GM21723 (cell line): ENCODE measurements around the gene SEC16A.

Experiments
- ATAC-seq: cut with Tn5 transposase; IDR thresholded peaks from one replicate; pipeline ENCODE4 v1.9.1; 2021; ENCODE audit warnings: mild to moderate bottlenecking, moderate library complexity; ENCODE audit not compliant: unreplicated experiment

SEC16A gene

DNA sequence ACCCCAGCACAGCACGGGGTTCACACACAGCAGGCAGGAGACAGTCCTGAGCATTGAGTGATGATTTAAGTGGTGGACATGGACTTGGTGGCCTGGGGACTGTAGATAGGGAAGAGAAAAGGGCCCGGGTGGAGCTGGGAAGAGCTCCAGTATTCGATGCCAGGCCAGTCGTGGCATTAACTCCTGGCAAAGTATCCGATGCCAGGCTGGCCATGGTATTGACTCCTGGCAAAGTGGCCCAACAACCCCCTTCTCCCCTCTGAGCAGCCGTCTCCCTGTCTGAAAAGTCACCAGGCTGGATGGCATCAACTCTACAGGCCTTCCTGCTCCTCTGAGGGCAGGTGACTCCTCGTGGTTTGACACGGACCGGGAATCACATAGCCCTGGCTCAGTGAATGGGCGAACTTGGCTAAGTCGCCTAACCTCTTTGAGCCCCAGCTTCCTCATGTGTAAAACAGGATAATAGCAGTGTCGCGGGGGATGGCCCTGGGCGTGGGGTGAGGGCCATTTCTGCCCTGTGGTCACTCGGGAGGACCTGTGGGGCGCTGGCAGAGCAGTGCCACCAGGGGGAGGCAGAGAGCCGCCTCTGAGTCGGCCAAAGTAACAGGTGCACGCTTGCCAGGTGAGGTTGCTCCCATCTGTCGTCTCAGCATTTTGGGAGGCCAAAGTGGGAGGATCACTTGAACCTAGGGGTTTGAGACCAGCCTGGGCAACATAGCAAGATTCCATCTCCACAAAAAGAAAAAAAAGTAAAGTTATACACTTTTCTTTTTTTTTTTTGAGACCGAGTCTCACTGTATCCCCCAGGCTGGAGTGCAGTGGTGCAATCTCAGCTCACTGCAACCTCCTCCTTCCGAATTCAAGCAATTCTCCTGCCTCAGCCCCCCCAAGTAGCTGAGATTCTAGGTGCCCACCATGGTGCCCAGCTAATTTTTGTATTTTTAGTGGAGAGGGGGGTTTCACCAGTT is 5.7 kb upstream of the SEC16A start:
- ATAC-seq, result no peak

DNA sequence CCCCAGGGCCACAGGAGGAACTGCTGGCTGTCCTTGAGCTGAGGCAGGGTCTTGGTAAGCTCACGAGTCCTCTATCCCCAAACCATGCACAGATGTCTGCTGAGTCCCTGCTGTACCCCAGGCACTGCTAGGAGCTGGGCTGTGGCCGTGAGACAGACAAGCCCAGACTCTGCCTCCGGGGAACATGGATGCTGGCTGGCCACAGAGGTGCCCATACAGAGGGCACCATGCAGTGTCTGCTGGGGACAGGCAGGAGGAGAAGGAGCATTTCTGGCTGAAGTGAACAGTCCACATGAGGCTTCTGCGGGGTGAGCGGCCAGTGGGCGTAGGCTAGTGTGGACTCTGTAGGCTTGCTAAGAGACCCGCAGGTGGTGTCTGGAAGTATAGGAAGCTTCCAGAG is 4.8 kb upstream of the SEC16A start:
- no peak for ATAC-seq

DNA sequence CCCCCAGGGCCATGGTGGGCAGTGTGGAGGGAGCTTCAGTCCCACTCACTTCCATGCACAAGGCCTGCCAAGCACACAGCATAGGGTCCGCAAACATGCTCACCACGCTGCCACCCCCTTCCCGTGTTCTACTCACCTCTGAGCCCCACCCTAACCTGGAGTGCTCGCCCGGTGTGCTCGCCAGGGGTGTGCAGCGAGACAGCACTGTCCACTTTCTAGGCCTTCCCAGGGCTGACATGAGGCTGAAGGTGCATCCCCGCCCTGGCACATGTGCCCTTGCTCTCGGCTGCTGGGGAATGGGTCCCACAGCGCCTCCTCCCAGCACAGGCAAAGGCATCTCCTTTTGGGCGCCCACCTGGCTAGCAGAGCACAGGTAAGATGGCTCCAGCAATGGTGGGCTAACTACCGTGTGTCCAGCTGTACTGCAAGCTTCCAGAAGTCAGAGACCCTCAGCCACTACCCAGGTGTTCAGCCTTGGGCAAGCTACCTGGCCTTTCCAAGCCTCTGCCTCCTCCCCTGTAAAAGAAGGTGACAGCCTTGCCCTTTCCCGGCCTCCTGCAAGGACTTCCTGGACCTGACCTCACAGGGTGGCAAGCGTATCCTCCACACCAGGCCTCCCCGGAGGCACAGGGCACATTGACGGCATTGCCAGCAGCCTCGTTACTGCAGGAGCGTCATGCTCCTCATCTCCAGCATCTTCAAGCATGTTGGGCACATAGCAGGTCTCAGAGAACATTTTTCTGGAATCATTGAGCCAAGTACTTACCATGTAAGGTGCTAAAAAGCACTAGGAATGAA is 4.2 kb upstream of the SEC16A start:
- ATAC-seq, result no peak

DNA sequence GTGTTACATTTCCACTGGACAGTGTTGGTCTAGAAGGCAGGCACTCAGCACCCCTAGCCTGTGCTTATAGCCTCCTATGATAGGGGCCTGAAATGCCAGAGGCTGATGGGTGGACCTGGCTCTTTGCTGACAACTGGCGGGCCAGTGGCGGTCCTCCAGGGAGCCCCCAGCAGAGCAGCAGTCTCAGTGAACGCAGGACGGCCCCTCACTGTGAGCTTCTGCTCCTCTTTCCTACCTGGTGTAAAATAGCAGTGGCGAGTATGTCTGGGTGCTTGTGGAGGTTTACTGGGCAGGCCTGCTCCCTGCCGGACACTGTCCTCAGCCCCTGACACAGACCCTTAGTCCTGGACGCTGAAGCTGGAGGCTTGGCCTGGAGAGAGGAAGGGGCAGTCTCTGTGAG is 3.3 kb upstream of the SEC16A start:
- ATAC-seq, result no peak

DNA sequence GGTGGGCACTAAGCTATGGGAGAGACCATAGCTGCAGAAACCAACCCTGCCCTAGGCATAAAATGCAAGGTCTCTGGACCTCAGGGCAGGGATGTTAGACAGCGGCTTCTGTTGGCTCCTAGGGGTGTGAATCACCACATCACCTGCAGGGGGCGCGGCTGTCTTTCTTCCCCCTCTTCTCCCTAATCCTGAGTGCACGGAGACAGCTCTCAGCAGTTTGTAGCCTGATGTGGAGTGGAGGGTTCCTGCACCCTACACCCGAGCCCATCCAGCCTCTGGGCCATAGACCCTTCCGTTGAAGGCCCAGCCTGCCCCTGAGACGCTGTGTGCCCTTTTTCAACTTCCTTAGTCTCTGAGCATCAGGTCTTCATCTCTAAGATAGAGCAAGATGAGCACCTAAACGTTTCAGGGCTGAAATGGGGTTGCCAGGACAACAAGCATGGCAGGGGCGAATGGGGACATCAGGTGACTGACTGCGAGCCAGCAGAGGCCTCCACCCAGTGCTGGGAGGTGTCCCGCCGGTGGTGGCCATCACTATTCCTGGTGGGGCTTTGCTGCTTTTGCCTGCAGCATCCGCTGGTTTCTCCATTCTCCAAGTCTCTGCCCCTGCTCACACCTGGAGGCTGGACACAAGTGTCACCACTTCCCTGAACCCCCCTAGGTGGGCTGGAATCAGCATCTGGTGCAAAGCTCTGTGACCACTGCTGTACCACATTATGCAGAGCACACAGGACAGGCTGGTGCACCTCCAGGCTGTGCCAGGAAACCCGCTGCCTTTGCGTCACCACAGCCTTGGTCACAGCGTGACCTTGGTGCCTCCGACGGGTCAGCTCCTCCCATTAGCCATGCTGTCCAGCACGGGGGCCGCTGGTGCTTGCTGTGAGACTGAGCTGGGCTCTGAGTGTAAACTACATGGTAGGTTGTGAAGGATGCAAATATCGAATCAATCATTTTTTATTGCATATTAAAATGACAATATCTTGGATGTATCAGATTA is 2.5 kb upstream of the SEC16A start:
- ATAC-seq, result no peak

DNA sequence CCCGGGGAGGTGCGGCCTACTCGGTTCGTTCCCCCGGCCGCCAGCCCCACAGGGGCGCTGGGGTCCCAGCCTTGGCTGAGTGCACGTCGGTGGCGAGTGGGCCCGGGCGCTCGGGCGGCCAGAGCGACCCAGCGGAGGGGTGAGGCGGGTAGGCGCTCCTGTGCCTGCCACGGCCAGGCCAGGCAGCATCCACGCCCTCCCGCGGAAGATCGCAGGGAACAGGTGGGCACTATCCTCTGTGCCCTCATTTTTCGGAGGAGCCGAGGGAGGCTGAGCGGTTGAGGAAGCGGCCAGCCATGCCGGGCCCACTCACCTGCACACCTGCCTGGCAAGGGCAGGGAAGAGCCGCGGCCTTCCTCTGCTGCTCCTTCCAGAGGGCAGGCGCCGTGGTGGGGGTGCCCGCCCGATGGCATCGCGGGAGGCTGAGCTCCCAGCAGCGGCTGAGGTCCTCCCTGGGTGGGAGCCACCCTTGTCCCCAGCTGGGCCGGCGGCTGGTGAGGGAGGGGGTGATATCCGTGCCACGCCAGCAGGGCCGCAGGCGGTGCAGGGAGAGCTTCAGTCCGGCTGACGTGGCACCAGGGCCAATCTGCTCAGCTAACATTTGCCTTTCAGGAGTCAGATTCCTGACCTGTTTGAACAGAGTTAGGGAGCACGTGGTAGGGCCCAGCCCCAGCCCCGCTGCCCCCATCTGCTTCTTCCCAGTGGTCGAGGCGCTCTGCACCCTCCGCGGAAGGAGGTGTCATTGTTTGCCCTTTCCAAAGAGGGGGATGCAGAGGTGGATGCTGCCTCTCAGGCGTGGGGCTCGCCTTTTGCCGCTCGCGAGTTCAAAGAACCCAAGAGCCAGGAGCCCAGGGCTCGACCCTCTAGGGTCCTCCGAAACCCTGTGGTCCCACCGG is 1.6 kb upstream of the SEC16A start:
- no peak for ATAC-seq

DNA sequence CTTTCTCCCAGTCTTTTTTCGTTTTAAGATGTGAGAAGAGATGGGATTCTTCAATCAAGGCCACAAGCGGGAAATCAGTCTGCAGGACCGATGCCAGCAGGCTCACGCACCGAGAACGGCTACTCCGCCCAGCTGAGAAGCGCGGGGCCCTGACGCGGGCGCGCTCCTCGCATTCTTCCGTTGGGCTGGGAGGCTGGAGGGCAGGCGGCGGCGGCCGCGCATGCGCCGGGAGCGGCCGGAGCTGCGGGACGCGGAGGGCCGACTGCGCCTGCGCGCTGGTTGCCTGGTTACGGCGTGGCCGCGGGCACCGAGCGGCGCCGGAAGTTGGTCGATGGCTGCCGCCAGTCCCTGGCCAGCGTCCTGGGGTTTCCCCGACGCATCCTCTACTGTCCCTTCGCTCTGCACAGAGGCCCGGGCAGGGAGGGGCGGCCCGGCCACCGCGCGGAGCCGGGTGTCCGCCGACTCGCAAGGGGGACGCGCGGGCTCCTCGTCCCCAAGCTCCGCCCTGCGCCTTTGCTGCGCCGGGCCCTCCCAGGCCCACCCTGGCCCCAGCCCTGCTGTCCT is 831 bp upstream of the SEC16A start:
- peak; percentile 54 for ATAC-seq

DNA sequence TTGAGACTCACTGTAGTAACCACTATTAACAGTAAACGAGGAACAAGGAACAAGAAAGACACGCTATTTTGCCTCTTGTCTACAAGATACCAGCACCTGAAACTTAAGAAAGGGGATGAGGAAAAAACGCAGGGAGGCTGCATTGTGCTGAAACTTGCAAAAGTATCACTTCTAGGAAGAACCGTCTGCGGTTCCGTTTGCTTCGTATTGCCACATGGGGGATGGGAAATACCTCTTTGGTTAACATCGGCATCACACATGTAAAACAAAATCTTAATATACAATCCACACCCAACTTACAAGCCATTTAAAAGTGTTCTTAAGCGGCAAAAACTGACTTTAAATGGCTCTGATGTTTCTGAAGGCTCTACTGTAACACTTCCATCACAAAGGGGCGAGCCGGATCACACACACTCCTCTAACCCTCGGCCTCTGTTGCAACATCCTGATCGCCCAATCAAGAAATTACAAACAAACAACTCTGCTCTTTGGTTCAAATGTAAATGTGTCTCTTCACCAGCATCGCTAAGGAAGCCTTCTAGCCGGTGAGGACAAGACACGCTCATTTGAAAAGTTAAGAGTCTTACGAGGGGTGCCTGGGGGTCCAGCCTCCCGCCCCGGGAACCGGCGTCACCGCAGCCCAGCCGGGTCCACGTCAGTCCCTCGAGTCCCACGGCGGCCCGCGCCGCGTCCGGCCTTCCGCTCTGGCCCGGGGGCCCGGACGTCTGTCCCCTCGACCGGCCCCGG is 621 bp downstream of the SEC16A start:
- ATAC-seq, result peak; percentile 8

DNA sequence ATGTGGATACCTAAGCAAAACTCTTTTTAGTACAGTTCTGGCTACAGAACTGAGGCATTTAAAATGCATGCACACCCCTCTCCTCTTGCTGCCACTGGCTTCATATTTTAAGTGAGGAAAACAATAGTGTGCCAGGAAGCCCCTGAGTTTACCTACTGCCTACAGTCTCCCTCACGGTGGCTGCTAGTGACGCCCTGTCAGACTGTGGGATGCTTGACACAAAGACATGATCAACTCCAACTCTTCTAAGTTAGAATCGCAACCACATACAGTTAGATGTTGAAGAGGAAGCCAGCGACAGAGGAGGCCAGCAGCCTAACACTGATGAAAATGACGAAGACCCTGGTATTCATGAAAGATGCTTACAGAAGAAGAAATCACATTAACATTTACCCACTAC is 1.3 kb downstream of the SEC16A start:
- ATAC-seq, result no peak

DNA sequence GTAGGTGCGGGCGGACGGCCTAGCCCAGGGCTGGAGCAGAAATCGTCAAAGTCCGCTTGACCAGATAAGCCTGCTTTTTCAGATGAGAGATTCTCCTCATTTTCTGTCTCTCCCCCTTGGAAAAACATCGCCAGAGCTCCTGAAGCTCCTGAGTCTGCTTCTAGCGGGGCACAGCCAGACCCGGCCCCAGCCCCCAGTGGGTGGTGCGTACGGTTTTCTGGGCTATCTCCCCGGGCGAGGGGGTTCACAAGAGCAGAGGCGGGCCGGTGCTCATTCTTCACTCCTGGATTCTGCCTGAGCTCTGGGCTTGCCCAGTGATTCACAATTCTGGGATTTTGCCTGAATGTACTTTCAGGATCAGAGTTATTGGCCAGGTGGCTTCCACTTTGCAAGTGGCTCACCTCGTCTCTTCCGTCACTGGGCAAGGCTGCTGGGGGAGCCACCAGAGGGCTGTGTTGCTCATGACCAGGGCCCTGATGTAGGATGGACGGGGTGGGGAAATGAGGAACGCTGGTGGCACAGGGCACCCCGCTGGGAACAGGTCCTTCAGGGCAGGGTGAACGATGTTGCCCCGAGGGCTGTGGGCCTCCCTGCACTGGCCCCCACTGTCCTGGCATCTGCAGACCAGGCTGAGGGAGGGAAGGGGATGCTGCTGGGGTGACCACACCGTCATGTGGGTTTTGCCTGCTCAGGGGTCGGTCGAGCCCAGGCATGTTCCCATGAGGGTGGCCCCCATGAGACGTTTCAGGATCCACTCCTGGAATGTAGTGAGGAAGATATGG is 6.3 kb downstream of the SEC16A start:
- ATAC-seq, result no peak

DNA sequence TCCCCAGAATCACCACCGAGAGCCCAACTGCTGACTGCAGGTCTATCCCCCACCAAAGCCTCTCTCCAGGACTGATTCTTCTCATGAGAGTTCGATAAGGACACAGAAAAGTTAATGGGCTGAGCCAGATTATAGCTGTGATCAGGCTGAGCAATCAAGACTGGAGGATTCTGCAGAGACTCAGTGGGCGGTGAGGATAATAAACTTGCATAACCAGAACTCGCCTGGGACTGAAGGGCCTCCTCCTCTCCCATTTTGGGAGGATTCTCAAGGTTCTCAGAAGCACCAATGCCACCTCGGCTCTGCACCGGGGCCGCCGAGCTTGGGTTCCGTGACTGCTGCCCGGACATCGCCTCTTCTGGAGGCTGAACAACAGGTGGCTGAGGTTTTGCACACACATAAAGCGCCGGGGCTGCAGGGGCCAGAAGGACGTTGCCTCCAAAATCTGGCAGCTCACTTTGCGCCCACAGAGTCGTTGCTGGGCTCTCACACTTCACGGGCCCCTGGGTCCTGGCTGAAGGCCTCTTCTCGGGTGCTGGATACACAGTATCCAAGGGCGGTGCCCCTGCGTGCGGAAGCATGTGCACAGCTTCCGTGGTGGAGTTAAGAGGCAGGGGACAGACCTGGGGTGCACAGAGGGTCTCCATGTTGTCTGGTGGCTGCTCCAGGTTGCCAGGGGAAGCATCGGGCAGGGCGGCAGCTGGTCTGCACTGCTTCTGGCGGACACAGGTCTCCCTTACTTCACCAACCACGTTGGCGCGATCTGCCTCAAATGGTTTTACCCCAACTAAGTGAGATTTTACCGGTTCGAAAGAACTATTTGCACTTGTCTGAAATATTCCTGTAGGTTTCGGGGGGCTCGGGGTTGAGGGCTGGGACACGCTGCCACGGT is 7.6 kb downstream of the SEC16A start:
- ATAC-seq, result no peak

DNA sequence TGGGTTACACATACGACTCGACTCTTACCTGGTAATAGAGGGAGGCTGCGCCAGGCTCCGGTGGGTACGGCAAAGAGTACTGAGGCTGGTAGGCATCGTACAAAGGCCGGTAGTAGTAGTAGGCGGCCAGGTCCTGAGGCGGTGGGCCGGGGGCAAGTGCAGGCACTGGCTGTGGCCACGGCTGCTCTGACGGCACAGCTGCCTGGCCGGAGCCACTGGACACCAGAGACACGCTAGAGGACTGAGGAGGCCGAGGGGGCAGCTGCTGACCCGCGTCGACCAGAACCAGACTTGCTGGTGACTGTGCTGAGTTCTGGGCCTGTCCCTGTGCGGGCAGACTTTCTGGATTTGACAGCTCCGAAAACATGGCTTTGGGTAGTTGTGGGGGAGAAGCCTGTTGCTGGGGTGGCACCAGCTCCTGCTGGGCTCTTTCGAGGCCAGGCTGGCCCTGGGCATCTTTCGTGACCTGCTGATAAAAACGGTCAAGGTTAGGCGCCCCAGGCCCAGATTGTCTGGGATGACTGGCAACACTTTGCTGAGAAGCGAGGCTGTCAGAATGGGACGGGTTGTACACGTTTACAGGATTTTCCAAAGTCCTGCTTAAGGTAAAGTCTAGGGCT is 8.7 kb downstream of the SEC16A start:
- ATAC-seq, result no peak

DNA sequence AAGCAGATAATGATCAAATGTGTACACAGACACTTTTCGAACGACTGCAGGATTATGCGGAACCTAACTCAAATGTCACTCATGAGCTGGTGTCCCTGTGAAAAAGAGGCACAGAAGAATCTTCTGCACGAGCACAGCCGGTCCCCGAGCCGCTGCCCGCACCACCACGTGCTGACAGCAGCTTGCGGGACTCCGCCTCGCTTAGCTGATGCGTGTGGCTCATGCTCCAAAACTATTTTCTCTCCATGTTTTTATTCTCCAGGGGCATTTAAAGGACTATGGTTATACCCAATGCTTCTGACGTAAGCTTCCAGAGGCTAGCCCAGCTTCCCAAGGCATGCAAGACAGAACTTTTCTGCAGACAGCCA is 9.5 kb downstream of the SEC16A start:
- ATAC-seq, result no peak

DNA sequence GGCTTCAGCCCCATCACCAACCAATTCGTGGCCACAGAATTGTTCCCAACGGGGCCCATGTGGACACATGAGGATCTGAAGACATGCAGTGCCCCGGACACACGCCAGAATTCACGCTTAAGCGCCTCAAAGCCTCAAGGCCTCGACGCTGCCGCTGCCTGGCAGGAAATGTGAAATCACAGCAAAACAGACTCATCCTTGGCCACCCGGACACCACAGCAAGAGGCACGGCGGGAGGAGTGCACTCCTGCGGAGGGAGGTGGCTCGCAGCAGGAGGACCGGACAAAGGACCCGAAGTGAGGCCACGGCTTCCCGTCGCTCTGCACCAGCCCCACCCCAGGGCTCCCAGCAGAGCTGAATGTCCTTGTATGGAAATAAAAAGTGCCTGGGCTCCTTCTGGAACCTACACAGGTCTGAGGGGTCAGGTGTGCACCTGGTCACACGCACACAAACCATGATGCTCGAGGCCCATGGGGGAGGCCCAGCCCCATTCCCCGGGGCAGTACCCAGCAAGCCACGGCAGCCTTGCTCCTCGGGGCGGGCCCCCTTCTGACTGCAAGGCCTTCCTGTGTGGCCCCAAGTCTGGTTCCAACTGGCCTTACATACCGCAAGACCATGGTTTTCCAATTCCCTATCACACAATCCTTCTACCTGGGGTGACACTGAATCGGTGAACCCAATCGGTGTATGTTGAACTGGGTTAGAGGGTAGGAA is 10.0 kb downstream of the SEC16A start:
- ATAC-seq, result no peak

DNA sequence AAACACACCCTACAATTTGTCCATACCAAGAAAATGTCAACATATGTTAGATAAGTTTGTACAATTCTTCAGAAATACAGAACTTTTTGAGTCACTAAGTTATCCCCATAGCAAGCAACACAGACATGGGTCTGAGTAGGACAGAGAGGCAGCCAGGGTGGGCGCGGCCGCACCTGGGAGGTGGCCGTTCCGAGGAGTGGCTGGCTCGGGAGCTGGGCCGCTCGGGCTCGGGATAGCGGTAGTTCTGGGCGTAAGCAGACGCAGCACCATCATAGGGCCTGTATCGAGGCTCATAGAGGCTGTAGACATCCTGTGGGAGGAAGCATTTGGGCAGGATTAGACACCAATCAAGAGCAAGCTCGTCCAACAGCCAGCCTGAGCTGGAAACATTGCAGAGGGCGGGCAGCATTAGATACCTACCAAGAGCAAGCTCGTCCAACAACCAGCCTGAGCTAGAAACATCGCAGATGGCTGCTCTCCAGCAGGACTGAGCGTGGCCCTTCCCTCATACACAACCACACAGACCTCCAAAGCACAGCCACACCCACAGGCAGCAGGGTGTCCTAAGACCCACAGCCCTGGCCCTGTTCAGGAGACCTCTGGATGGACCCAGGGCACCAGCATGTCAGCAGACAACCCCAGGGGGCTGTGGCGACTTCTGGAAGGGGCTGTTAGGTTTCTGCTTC is 10.9 kb downstream of the SEC16A start:
- ATAC-seq, result no peak
